HFFc6 (cell line): ENCODE data around the gene SDHC. TPM values are rescaled to one million over a fixed set of nuclear protein-coding genes. Genes with fewer than 3 reads are reported as not detected.

ENCODE experiments used
- DNase-seq: peaks from one replicate; pipeline ENCODE4 v3.0.0-alpha.2; 2018
- H3K27ac Mint-ChIP-seq: 2 replicates; pipeline ENCODE4 v1.8.0; 2020; ENCODE audit warnings: mild to moderate bottlenecking, mixed read lengths
- H3K27me3 Mint-ChIP-seq: 2 replicates; pipeline ENCODE4 v1.8.0; 2021; ENCODE audit warnings: mild to moderate bottlenecking, moderate library complexity, mixed read lengths; ENCODE audit not compliant: insufficient read depth
- H3K36me3 Mint-ChIP-seq: 2 replicates; pipeline ENCODE4 v1.8.0; 2021; ENCODE audit warnings: low read depth, mixed read lengths
- H3K4me1 Mint-ChIP-seq: 2 replicates; pipeline ENCODE4 v1.8.0; 2020; ENCODE audit warnings: low read depth, mixed read lengths
- H3K4me3 Mint-ChIP-seq: 2 replicates; pipeline ENCODE4 v1.8.0; 2020; ENCODE audit warnings: mild to moderate bottlenecking, moderate library complexity, mixed read lengths
- H3K9me3 Mint-ChIP-seq: 2 replicates; pipeline ENCODE4 v1.8.0; 2020; ENCODE audit warnings: mild to moderate bottlenecking, mixed read lengths
- long read RNA-seq: library from polyadenylated mRNA; unstranded; transcript quantifications from one replicate; pipeline ENCODE4 v2.0.0, GENCODE V29; 2019
- total RNA-seq, 6 experiments: library from RNA; stranded (reverse); fragmentation: NEBNext Ultra II Directional; extraction: Animal tissue kit (Norgen Biotek cat#: 25700); gene quantifications; 2 replicates in 1 of 6; 3 replicates in 5 of 6; pipeline ENCODE4 v1.2.3, GENCODE V29; 2021
- TF ChIP-seq, protein P1 (sequence below): fragments of 200-600 bp; sonication (generic); IDR thresholded peaks from 2 replicates; pipeline ENCODE4 v1.5.0; 2021; ENCODE audit warnings: antibody characterized with exemption, mild to moderate bottlenecking

Gene SDHC
- total RNA-seq = 100 to 1,000 TPM; 237 to 285 (median 247) TPM
- long read RNA-seq, full-length matches to known transcripts = 112 of 128 reads
- long read RNA-seq, partial matches to known transcripts = 4 of 128 reads
- long read RNA-seq, other reads (novel, unspliced or antisense) = 12 of 128 reads

DNA sequence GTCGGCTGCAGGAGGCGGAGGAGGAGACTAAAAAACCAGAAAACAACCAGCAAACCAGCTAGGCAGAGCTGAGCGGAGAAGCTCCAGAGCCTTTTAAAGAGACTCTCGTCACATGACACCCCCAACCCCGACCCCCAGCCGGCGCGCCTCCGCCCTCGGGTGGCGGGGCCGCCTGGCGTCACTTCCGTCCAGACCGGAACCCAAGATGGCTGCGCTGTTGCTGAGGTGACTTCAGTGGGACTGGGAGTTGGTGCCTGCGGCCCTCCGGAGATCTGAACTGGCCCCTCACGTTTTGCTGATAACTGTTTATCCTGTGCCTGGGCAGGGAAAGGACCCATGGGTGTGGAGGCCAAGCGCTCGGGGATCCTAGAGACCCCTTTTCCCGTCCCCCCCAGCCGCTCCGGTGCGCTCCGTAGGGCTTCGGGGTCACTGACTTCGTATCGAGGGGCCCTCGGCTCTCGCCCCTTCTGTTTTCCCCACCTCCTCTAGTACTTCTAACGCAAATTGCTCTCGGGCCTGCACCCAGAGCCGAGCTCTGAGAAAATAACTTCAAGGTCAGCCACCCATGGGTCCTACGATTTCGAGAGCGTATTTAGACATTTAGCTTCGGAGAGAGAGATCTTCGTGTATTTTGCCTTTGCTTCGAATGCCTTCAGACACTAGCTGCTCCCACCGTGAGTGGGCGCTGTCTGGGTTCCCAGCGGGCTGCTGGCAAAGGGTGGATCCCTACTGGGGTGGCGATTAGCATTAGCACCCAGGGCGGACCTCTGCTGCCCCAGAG lies at the start of gene SDHC:
SDHC (plus strand) TSS at position 181 of the 781 bp plus-strand sequence; CDS start at position 206, 25 bp downstream.
- H3K4me3 Mint-ChIP-seq = peak within 1 kb of the TSS; percentile 98

GRCh38 chr1:161265305-161265704 lies 48.9 kb upstream of the SDHC start:
- Mint-ChIP-seq H3K4me3 (no peak overlapping the region), H3K4me1 (peaks cover 8% of the 10 kb centered on the region), H3K27ac (no peak overlapping the region), H3K27me3 (peaks cover 22% of the 10 kb centered on the region), H3K36me3 (no peaks in the 10 kb centered on the region), H3K9me3 (no peaks in the 10 kb centered on the region)
- TF ChIP-seq, protein P1, sequence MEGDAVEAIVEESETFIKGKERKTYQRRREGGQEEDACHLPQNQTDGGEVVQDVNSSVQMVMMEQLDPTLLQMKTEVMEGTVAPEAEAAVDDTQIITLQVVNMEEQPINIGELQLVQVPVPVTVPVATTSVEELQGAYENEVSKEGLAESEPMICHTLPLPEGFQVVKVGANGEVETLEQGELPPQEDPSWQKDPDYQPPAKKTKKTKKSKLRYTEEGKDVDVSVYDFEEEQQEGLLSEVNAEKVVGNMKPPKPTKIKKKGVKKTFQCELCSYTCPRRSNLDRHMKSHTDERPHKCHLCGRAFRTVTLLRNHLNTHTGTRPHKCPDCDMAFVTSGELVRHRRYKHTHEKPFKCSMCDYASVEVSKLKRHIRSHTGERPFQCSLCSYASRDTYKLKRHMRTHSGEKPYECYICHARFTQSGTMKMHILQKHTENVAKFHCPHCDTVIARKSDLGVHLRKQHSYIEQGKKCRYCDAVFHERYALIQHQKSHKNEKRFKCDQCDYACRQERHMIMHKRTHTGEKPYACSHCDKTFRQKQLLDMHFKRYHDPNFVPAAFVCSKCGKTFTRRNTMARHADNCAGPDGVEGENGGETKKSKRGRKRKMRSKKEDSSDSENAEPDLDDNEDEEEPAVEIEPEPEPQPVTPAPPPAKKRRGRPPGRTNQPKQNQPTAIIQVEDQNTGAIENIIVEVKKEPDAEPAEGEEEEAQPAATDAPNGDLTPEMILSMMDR = no peak
- no peak for DNase-seq

More for the DNA sequence above, at the start of gene SDHC:
- TF ChIP-seq, protein P1 = peak; percentile 74
- peaks cover 6% of the 10 kb centered on the region for H3K36me3 Mint-ChIP-seq
- peaks cover 27% of the 10 kb centered on the region for H3K4me1 Mint-ChIP-seq
- H3K27ac Mint-ChIP-seq = peak within 1 kb of the TSS; percentile 98
- peaks cover 5% of the 10 kb centered on the region for H3K27me3 Mint-ChIP-seq
- peak; percentile 79 for DNase-seq
- H3K9me3 Mint-ChIP-seq = no peaks in the 10 kb centered on the region

DNA sequence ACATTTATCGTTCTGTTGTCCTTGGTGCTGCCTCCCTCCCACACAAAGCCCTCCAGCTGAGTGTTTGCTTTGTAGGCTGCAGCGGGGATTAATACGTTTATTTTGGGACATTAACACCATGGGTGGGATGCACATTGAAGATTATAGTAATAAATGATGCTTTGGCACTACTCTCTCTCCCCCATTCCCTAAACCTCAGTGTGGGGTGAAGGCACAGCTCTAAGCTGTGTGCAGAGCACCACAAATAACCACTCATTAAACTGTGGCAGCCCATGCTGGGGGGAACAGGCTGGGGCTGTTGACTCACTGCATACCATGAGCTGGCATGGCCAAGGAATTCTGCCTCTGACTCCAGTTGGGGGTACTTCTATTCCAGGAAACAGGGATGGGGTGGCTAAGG lies 48.0 kb upstream of the SDHC start:
- H3K4me3 Mint-ChIP-seq = no peak overlapping the region
- H3K9me3 Mint-ChIP-seq = no peaks in the 10 kb centered on the region
- no peak overlapping the region for H3K27ac Mint-ChIP-seq
- no peaks in the 10 kb centered on the region for H3K36me3 Mint-ChIP-seq
- peaks cover 8% of the 10 kb centered on the region for H3K4me1 Mint-ChIP-seq
- H3K27me3 Mint-ChIP-seq = peaks cover 13% of the 10 kb centered on the region
- TF ChIP-seq, protein P1 = no peak
- peak; percentile 2 for DNase-seq

DNA sequence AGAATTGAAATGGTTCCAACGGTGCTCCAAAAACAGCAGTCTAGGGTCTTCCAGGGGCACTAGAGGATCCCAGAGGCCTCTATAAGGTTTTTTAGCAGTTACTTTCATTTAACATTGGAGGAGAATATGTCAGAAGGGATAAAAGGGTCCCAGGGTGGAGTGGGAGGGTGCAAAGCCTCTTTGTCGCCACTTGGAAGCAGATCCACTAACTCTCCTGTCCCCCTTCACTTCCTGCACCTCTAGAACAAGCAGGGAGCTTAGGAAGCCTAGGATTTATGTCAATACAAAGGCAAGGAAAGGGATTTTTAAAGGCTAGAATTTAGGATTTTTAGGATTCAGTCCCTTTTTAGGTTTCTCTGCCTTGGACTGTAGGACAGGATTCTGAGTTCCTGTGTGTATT lies 47.3 kb upstream of the SDHC start:
- Mint-ChIP-seq H3K27me3 (peaks cover 7% of the 10 kb centered on the region; the same call in 1 of the 2 replicates), H3K4me1 (peaks cover 8% of the 10 kb centered on the region), H3K36me3 (no peaks in the 10 kb centered on the region), H3K4me3 (no peak overlapping the region), H3K27ac (no peak overlapping the region), H3K9me3 (no peaks in the 10 kb centered on the region)
- TF ChIP-seq, protein P1 = no peak
- no peak for DNase-seq

- no peaks in the 10 kb centered on the region for H3K9me3 Mint-ChIP-seq
- no peaks in the 10 kb centered on the region for H3K36me3 Mint-ChIP-seq
- DNase-seq = no peak
- H3K27me3 Mint-ChIP-seq = peaks cover 7% of the 10 kb centered on the region; the same call in 1 of the 2 replicates
- H3K4me3 Mint-ChIP-seq = no peak overlapping the region
- peaks cover 8% of the 10 kb centered on the region for H3K4me1 Mint-ChIP-seq
- no peak overlapping the region for H3K27ac Mint-ChIP-seq
- TF ChIP-seq, protein P1 = no peak
Observed at GRCh38 chr1:161267321-161267720, 46.9 kb upstream of the SDHC start.
